ENCODE measurements around the gene OLA1. TPM values are rescaled to one million over a fixed set of nuclear protein-coding genes. Genes with fewer than 3 reads are reported as not detected.

Gene OLA1
- total RNA-seq, 1 experiment from 2014 or later: 263 TPM

DNA sequence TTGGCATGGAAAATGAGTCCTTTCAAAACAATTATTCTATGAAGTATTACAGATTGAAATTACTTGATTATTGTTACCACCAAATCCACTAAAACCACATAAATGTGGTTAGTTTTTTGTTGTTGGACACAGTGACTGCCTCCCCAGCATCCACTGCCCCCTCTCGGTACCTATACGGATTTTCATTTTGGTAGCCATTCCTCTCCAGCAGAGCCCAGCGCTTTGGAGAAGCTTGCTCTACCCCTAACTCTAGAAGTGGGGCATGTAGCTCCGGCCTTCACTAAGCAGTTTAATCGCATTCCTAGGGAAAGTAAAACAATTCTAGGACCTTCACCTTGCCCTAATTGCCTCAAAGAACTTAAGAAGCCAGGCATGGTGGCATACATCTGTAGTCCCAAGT lies 24.2 kb downstream of the OLA1 start:
- Histone ChIP-seq H3K36me3 (ENCODE audit: low read depth) (peaks cover 79% of the 10 kb centered on the region), H3F3A (ENCODE audit: insufficient read depth, low read depth) (peaks cover 6% of the 10 kb centered on the region; the same call in 1 of the 2 replicates), H3K4me3 (no peak overlapping the region), H3K4me1 (replicated peaks; ENCODE audit: insufficient read depth) (no peaks in the 10 kb centered on the region), H3K79me2 (ENCODE audit: low read depth) (peaks cover 91% of the 10 kb centered on the region), H2AFZ (no peak overlapping the region), H3K27me3 (ENCODE audit: insufficient read depth, low read depth) (no peaks in the 10 kb centered on the region), H3K9me3 (ENCODE audit: insufficient read depth, low read depth) (no peaks in the 10 kb centered on the region), H3K27ac (no peak overlapping the region), H3K9me2 (ENCODE audit: insufficient read depth) (no peaks in the 10 kb centered on the region), H4K20me1 (ENCODE audit: insufficient read depth) (peaks cover 30% of the 10 kb centered on the region), H3K4me2 (no peak overlapping the region)
- DNase-seq: no peak
- BruUV-seq (replicated peaks): no TSS peak
- intact Hi-C loops (cut with micrococcal nuclease; ENCODE audit: unreplicated experiment): no loop called here
- ChIA-PET CTCF (interaction anchor here (0.6 kb wide), 1 partner anchor 1014 kb away, joined by 6 read pairs; no protein-coding TSS in a partner anchor), POLR2A (ENCODE audit: unreplicated experiment) (interaction anchor here (0.6 kb wide), 1 partner anchor 27 kb away, joined by 7 read pairs; no protein-coding TSS in a partner anchor)
- TF ChIP-seq, protein P1, sequence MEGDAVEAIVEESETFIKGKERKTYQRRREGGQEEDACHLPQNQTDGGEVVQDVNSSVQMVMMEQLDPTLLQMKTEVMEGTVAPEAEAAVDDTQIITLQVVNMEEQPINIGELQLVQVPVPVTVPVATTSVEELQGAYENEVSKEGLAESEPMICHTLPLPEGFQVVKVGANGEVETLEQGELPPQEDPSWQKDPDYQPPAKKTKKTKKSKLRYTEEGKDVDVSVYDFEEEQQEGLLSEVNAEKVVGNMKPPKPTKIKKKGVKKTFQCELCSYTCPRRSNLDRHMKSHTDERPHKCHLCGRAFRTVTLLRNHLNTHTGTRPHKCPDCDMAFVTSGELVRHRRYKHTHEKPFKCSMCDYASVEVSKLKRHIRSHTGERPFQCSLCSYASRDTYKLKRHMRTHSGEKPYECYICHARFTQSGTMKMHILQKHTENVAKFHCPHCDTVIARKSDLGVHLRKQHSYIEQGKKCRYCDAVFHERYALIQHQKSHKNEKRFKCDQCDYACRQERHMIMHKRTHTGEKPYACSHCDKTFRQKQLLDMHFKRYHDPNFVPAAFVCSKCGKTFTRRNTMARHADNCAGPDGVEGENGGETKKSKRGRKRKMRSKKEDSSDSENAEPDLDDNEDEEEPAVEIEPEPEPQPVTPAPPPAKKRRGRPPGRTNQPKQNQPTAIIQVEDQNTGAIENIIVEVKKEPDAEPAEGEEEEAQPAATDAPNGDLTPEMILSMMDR (conservative IDR thresholded peaks at IDR 0.05): no peak
- TF ChIP-seq EZH2 (IDR thresholded peaks at IDR 0.05; ENCODE audit: low read depth): no peak

DNA sequence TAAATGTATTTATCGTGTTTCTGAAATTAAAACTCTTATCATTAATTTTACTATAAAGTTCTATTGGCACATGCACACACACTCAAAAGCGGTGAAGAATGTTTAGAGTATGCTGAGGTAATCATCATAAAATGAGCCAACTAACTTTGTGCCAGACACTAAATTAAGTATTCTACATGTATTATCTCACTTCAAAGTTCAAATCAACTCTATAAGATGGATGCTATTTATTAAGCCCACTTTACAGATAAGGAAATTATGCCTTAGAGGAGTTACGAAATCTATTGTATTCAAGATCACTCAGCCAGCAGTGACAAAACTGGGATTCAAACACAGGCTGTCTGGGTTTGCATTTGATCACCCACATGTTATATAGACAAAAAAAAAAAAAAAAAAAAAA lies 24.9 kb downstream of the OLA1 start:
- no peaks in the 10 kb centered on the region for H3K9me2 ChIP-seq (ENCODE audit: insufficient read depth)
- peaks cover 6% of the 10 kb centered on the region; the same call in 1 of the 2 replicates for H3F3A ChIP-seq (ENCODE audit: insufficient read depth, low read depth)
- ChIA-PET POLR2A (ENCODE audit: unreplicated experiment) (no interaction called here), CTCF (no interaction called here)
- H3K4me3 ChIP-seq: no peak overlapping the region
- no peaks in the 10 kb centered on the region for H3K27me3 ChIP-seq (ENCODE audit: insufficient read depth, low read depth)
- H3K36me3 ChIP-seq (ENCODE audit: low read depth): peaks cover 71% of the 10 kb centered on the region
- no peak overlapping the region for H3K27ac ChIP-seq
- no peak overlapping the region for H3K4me2 ChIP-seq
- H3K9me3 ChIP-seq (ENCODE audit: insufficient read depth, low read depth): no peaks in the 10 kb centered on the region
- TF ChIP-seq EZH2 (IDR thresholded peaks at IDR 0.05; ENCODE audit: low read depth): no peak
- TF ChIP-seq, protein P1 (conservative IDR thresholded peaks at IDR 0.05): no peak
- no peak overlapping the region for H2AFZ ChIP-seq
- no peak for DNase-seq
- intact Hi-C loops (cut with micrococcal nuclease; ENCODE audit: unreplicated experiment): no loop called here
- peaks cover 86% of the 10 kb centered on the region for H3K79me2 ChIP-seq (ENCODE audit: low read depth)
- H4K20me1 ChIP-seq (ENCODE audit: insufficient read depth): peaks cover 31% of the 10 kb centered on the region
- H3K4me1 ChIP-seq (replicated peaks; ENCODE audit: insufficient read depth): no peaks in the 10 kb centered on the region
- BruUV-seq (replicated peaks): no TSS peak

DNA sequence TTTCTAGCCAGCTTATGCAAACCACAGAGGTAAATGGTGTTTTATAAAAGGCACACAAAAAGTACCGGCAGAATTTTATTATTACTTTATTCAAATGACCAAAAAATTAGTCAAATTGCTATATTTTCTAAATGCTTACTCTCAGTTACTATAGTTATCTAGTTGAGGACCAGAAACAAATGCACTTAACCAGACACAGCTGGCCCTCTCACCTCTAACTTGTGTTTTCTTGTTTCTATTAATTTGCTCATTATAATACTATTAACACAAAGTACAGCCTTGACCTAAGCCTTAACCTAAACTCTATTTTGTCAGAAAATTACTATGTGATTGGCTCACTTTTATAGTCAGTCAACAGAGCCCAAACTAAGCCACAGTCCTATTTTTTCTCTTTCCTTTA lies 26.2 kb downstream of the OLA1 start:
- H3K36me3 ChIP-seq (ENCODE audit: low read depth): peaks cover 61% of the 10 kb centered on the region
- TF ChIP-seq EZH2 (IDR thresholded peaks at IDR 0.05; ENCODE audit: low read depth): no peak
- TF ChIP-seq, protein P1 (conservative IDR thresholded peaks at IDR 0.05): no peak

More for the DNA sequence above, 26.2 kb downstream of the OLA1 start:
- POLR2A ChIA-PET (ENCODE audit: unreplicated experiment): no interaction called here
- DNase-seq: no peak
- no peak overlapping the region for H3K4me2 ChIP-seq
- no peaks in the 10 kb centered on the region for H3K9me3 ChIP-seq (ENCODE audit: insufficient read depth, low read depth)
- no peak overlapping the region for H2AFZ ChIP-seq
- H3K27me3 ChIP-seq (ENCODE audit: insufficient read depth, low read depth): no peaks in the 10 kb centered on the region
- no peak overlapping the region for H3K27ac ChIP-seq
- H3K9me2 ChIP-seq (ENCODE audit: insufficient read depth): no peaks in the 10 kb centered on the region
- intact Hi-C loops (cut with micrococcal nuclease; ENCODE audit: unreplicated experiment): no loop called here
- peaks cover 88% of the 10 kb centered on the region for H3K79me2 ChIP-seq (ENCODE audit: low read depth)
- BruUV-seq (replicated peaks): no TSS peak
- H4K20me1 ChIP-seq (ENCODE audit: insufficient read depth): peaks cover 37% of the 10 kb centered on the region
- CTCF ChIA-PET: no interaction called here
- no peaks in the 10 kb centered on the region for H3K4me1 ChIP-seq (replicated peaks; ENCODE audit: insufficient read depth)
- H3F3A ChIP-seq (ENCODE audit: insufficient read depth, low read depth): peaks cover 6% of the 10 kb centered on the region; the same call in 1 of the 2 replicates
- no peak overlapping the region for H3K4me3 ChIP-seq

Measured in PC-9 (cell line).